ELF-1 (cell line): ENCODE measurements around the gene CPNE5.

ENCODE experiments used
- DNase-seq: peaks from one replicate; pipeline ENCODE4 v3.0.0-alpha.2; 2016; ENCODE audit warnings: low read depth, low spot score

CPNE5 gene

GRCh38 chr6:36836111-36837021 is 2.9 kb downstream of the CPNE5 start:
- no peak for DNase-seq

- peak; percentile 60 for DNase-seq
These were observed 4.5 kb downstream of the CPNE5 start for GRCh38 chr6:36834576-36835341.

GRCh38 chr6:36833182-36833789 is 6.0 kb downstream of the CPNE5 start:
- no peak for DNase-seq

- DNase-seq, result no peak
These were observed 6.9 kb downstream of the CPNE5 start for GRCh38 chr6:36832313-36832712.

DNA sequence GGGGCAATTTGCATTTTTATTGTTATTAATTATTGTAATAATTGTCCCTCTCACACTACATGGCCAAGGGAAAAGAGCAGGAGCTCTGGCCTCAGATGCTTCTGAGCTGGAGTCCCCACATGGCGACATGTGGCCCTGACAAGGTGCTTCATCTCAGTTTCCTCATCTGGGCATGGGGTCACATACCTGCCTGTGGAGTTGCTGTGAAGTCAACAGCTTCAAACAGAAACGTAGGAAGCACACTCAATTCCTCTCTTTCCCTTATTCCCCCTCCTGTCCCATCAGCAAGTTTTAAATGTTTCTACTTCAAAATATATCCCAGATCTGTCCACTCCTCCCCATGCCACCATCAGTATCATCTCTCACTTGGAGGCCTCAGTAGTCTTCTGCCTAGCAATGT is 8.7 kb downstream of the CPNE5 start:
- DNase-seq, result no peak

- DNase-seq, result no peak
These were observed 9.2 kb downstream of the CPNE5 start for GRCh38 chr6:36829919-36830544.

DNA sequence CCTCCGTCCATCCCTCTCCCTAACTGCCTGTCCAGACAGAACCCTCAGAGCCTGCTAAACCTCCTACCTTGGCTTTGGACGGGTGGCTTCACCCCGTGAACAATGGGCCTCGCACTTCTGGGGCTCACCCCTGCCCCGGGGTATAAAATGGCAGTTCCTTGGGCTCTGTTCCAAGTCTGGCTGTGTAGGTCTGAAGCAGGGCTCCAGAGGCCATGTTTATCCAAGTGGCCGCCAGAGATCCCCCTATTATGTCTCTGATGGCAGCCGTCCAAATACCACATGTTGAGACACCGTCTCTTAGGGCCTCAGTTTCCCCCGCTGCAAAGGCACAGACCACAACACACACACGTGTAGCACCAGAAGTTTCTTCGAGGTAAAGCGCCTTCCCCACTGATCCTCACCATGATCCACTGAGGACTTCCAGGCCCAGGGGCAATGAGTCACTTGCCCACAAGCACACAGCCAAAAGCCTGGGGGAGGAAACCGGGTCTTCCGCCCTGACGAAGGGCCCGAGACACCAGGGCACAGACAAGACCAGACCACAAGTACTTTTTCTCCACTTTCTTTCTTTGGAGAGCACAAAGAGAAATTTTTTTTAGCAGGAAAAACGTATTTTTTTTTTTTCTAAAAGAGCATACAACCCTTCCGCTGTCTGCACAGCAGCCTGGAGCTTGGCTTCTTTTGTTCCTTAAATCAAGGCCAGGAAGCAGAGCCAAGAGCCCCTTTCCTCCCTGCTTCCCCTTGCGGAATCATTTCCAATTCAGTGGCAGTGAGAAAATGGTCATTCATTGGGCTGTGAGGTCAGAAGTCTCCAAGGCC is 11.8 kb downstream of the CPNE5 start:
- DNase-seq, result no peak

DNA sequence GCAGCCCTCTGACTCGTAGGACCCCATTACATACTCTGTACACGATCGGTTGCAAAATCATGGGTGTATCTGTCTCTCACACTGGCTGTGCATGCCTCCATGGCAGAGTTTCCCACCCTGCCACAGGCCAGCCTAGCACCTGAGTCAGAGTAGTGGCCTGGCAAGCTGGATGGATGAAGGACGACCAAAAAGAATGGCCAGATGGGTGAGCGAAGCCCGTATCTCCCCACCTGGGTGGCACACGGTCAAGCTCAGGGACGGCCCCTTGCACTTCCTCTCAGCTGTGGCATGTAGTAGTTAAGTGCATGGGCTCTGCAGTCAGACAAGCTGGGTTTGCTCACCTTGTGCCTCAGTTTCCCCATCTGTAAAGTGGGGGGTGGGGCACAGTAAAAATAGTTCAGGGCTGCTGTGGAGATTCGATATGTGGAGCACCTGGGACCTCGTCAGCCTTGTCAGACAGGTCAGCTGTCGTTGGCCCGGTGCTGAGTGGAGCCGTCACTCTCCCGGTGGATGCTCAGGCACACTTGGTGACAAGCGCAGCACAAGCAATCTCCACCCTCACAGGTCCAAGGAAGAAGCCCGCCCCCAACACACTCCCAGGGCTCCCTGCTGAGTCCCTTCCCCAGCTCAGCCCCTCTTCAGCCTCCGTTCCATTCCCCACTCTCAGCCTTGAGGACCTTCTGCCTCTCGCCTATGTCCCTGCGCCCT is 12.6 kb downstream of the CPNE5 start:
- no peak for DNase-seq

GRCh38 chr6:36825994-36826393 is 13.2 kb downstream of the CPNE5 start:
- DNase-seq, result no peak

DNA sequence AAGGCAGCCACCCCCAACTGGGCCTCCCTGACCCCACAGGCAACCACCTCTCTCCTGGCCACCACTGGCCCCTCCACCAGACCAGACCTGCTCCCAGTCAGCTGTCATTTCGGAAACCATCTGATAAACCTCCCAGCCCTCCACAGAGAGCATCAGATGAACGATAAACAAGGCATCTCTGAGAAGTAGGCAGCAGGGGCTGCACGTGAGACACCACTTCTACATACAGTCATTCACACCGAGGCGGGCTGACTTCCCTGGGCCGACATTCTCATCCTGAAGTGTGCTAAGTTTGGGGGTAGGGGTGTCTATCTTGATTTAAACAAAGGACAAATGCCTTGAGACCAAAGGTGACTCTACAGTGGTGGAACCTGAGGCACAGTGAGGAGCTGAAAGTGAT is 13.8 kb downstream of the CPNE5 start:
- no peak for DNase-seq

- no peak for DNase-seq
These were observed 15.0 kb downstream of the CPNE5 start for GRCh38 chr6:36824253-36824652.

- no peak for DNase-seq
These were observed 15.7 kb downstream of the CPNE5 start for GRCh38 chr6:36823421-36824096.

GRCh38 chr6:36822506-36823269 is 16.6 kb downstream of the CPNE5 start:
- peak; percentile 34 for DNase-seq

DNA sequence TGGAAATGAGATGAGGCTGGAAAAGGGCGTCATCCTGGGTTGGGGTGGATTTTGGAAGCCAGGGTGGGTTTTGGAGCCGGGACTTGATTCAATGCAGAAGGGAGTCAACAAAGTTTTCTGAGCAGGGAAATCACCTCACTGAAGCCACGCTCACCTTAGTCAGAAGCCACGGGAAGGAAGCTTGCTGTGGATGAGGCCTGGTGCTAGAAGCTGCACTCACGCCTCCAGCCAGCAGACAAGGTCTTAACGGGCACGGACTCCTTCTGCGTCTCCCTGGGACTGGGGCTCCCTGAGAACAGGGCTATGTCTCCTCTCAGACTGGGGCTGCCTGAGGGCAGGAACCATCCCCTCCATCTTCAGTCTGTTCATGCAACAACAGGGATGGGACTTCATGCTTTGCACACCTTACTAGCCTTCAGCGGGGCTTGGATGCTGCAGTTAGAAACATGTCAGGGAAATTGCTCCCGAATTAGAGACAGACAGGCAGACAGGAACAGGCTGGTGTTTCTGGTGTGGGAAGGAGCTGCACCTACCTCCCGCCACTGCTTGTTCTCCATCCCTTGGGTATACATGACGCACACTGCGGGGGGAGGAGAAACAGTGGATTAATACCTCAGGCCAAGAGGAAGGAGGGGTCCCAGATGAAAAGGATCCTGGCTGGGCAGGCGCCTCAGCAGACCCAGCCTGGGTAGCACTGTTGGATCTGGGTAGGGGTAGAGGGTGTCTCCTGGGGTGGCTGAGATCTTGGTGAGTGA is 17.5 kb downstream of the CPNE5 start:
- DNase-seq, result no peak

DNA sequence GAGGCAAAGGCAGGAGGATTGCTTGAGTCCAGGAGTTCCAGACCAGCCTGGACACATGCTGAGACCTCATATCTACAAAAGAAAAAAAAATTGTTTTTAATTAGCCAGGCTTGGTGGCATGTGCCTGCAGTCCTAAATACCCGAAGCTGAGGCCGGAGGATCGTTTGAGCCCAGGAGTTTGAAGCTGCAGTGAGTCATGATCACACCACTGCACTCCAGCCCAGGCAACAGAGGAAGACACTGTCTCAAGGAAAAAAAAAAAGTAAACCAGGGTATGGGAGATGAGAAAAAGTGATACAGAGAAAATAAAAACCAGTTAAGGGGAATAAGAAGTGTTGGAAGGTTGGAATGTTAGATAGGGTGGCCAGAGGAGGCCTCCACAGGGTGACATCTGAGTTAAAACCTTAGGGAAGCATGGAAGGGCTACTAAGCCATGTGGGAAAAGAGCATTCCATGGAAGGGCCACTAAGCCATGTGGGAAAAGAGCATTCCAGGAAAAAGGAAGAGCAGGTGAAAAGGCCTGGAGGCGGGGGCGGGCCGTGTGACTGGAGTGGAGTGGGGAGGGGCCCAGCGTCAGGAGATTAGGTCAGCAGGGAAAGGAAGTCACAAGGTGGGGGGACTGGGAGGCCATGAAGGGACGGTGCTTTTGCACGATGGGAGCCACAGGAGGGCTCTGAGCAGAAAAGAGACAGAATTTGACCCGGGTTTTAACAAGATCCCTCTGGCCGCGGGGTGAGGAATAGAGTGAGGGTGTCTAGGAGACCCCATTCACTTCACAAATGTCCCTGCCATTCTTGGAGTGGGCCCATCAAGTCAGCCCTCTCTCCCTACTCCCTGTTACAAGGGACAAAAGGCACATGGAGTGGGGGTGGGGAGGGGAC is 18.3 kb downstream of the CPNE5 start:
- DNase-seq, result peak; percentile 56

DNA sequence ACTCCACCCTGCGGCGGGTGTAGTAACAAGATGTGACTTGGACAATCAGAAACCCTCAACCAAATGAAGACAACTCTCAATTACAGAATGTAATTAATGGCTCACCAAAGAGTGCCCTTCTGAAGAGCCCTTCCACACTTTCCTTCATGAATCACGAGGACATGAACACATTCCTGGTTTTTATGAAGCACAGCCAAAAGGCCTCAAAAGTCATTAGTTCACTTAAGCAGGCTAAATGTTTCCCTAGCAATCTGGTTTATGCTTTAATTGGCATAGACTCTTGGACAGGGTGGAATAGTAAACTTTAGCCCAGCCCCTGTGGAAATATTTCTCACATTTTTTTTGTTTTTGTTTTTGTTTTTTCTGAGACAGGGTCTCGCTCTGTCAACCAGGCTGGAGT is 20.5 kb downstream of the CPNE5 start:
- DNase-seq, result no peak

- DNase-seq, result no peak
These were observed 21.4 kb downstream of the CPNE5 start for GRCh38 chr6:36817847-36818246.
